ENCODE measurements around the gene PADI1. TPM values are rescaled to one million over a fixed set of nuclear protein-coding genes. Genes with fewer than 3 reads are reported as not detected.

Gene PADI1
- total RNA-seq, 2 experiments from 2014 or later = not detected

DNA sequence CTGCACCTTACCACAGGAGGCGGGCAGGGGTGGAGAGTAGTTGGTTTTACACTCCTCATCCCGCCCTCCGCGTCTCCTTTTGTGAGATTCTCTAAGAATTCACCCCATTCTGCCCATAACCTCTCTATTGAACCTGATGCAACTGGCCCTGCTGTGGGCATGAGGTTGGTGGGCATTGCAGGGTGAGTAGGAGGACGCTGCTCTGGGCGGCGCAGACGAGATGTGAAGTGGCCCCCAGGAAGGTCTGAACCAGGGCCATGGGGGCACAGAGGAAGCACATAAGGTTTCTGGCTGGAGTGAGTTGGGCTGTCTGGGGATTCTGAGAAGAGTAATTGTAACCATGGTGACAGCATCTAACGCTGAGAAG, 8.8 kb downstream of the PADI1 start:
- no peak for ATAC-seq
- TF ChIP-seq, protein P1, sequence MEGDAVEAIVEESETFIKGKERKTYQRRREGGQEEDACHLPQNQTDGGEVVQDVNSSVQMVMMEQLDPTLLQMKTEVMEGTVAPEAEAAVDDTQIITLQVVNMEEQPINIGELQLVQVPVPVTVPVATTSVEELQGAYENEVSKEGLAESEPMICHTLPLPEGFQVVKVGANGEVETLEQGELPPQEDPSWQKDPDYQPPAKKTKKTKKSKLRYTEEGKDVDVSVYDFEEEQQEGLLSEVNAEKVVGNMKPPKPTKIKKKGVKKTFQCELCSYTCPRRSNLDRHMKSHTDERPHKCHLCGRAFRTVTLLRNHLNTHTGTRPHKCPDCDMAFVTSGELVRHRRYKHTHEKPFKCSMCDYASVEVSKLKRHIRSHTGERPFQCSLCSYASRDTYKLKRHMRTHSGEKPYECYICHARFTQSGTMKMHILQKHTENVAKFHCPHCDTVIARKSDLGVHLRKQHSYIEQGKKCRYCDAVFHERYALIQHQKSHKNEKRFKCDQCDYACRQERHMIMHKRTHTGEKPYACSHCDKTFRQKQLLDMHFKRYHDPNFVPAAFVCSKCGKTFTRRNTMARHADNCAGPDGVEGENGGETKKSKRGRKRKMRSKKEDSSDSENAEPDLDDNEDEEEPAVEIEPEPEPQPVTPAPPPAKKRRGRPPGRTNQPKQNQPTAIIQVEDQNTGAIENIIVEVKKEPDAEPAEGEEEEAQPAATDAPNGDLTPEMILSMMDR (IDR thresholded peaks at IDR 0.05) = no peak
- CTCF ChIA-PET = interaction anchor here (1.2 to 1.3 kb wide), 2 partner anchors 14 to 88 kb away, joined by 4 read pairs; no protein-coding TSS in a partner anchor
- H3K4me1 Mint-ChIP-seq (ENCODE audit: low read depth) = peaks cover 34% of the 10 kb centered on the region
- POLR2A ChIA-PET = interaction anchor here (0.5 kb wide), 1 partner anchor 165 kb away, joined by 3 read pairs; no protein-coding TSS in a partner anchor
- H3K36me3 Mint-ChIP-seq (ENCODE audit: low read depth) = no peaks in the 10 kb centered on the region
- intact Hi-C loops (cut with micrococcal nuclease) = no loop called here
- no peaks in the 10 kb centered on the region for H3K9me3 Mint-ChIP-seq
- peaks cover 61% of the 10 kb centered on the region for H3K27me3 Mint-ChIP-seq
- H3K27ac Mint-ChIP-seq = no peak overlapping the region
- H3K4me3 Mint-ChIP-seq = no peak overlapping the region
- no peak for DNase-seq

DNA sequence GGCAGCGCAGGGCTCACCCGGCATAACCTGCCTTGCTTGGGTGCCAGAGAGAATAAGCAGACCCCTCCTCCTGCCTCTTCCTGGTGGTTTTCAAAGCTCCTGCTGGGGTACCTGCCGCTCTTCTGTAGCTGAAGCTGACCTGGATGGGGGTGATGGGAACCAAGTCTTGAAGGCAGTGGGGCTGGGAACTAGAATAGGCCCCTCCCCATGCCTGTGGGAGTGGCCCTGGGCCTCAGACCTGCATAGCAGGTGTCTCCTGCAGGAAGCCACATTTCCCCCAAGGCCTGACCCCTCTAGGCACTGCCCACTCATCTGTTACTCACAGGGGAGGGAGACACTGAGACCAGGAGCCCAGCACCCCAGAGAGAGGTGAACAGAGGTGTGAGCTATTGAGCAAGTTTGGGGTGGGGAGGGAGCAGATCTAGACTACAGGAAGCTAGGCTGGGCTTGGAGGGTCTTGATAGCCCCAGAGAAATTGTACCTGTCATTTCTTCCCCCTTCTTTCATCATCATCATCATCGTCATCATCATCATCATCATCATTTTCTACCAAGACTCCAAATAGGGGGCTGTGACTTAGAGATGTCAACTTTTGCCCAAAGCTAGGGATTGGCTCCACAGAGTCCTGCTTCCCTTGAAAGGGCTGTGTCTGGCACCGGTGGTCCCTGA, 10.1 kb downstream of the PADI1 start:
- CTCF ChIA-PET = interaction anchor here (1.3 to 1.7 kb wide), 2 partner anchors 22 to 89 kb away, joined by 7 to 9 read pairs; no protein-coding TSS in a partner anchor
- ATAC-seq = no peak

DNA sequence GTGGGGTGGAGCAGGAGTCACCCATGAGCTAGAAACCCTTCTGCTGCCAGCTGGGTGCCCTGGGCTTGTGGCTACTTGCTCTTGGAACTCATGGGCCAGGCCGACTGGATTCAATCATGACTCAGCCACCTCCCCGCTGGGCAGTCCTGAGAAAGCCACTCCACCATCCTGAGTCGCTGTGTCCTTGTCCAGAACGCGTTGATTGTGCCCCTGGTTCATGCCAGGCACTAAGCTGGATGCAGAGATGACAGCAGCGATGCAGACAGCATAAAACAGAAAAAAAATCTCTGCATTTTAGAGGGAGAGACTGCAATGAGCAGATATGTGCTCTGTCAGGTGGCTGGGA, 10.6 kb downstream of the PADI1 start:
- intact Hi-C loops (cut with micrococcal nuclease) = no loop called here
- ATAC-seq = no peak
- H3K27ac Mint-ChIP-seq = no peak overlapping the region
- H3K9me3 Mint-ChIP-seq = no peaks in the 10 kb centered on the region
- POLR2A ChIA-PET = no interaction called here
- CTCF ChIA-PET = interaction anchor here (1.3 to 1.7 kb wide), 2 partner anchors 21 to 90 kb away, joined by 7 to 9 read pairs; no protein-coding TSS in a partner anchor
- H3K4me3 Mint-ChIP-seq = no peak overlapping the region
- no peak for DNase-seq
- H3K4me1 Mint-ChIP-seq (ENCODE audit: low read depth) = peaks cover 32% of the 10 kb centered on the region
- H3K36me3 Mint-ChIP-seq (ENCODE audit: low read depth) = no peaks in the 10 kb centered on the region
- TF ChIP-seq, protein P1 (IDR thresholded peaks at IDR 0.05) = no peak
- peaks cover 54% of the 10 kb centered on the region for H3K27me3 Mint-ChIP-seq

More for the DNA sequence above, 10.1 kb downstream of the PADI1 start:
- H3K9me3 Mint-ChIP-seq = no peaks in the 10 kb centered on the region
- H3K4me1 Mint-ChIP-seq (ENCODE audit: low read depth) = peaks cover 32% of the 10 kb centered on the region
- H3K27me3 Mint-ChIP-seq = peaks cover 57% of the 10 kb centered on the region
- no peak for DNase-seq
- H3K4me3 Mint-ChIP-seq = no peak overlapping the region
- intact Hi-C loops (cut with micrococcal nuclease) = no loop called here
- no peak overlapping the region for H3K27ac Mint-ChIP-seq
- TF ChIP-seq, protein P1 (IDR thresholded peaks at IDR 0.05) = no peak
- POLR2A ChIA-PET = no interaction called here
- no peaks in the 10 kb centered on the region for H3K36me3 Mint-ChIP-seq (ENCODE audit: low read depth)

DNA sequence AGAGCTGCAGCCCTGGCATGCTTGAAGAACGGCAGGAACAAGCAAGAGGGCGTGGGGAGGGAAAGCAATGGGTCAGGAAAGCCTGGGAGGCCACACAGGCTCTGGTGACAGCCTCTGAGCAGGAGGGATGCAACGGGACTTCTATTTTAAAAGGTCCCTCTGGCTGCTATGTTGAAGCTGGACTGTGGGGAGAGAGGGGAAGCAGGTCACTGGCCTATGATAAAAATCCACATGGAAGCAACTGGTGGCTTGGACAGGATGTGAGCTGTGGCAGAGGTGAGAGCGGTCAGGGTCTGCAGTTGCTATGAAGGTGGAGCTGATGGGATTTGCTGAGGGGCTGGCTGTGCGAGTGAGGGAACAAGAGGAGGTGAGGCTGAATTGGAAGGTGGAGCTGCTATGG, 11.2 kb downstream of the PADI1 start:
- intact Hi-C loops (cut with micrococcal nuclease) = no loop called here
- DNase-seq (no peak), ATAC-seq (no peak)
- H3K36me3 Mint-ChIP-seq (ENCODE audit: low read depth) = no peaks in the 10 kb centered on the region
- TF ChIP-seq, protein P1 (IDR thresholded peaks at IDR 0.05) = no peak
- ChIA-PET CTCF (interaction anchor here (1.7 kb wide), 1 partner anchor 90 kb away, joined by 7 read pairs; no protein-coding TSS in a partner anchor), POLR2A (no interaction called here)
- H3K27ac Mint-ChIP-seq = no peak overlapping the region
- H3K9me3 Mint-ChIP-seq = no peaks in the 10 kb centered on the region
- H3K4me3 Mint-ChIP-seq = no peak overlapping the region
- H3K27me3 Mint-ChIP-seq = peaks cover 49% of the 10 kb centered on the region
- H3K4me1 Mint-ChIP-seq (ENCODE audit: low read depth) = peaks cover 31% of the 10 kb centered on the region

DNA sequence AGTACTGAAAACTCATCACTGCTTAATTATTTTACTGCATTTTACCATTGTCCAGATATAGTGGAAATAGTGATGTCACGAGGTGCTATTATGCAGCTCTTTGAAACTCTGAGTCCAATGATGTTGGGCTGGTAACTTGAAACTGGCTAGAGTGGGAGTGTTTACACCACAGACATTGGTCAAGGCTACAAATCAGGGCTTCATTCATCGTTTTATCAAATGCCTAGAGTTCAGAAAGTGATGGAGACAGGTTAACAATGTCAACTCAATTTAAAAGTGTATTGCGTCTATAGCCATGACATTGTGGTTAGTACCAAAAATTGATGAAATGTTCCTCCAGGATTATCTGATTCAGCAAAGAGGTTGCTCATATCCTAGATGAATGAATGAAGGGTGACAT, 12.7 kb downstream of the PADI1 start:
- ChIA-PET CTCF (no interaction called here), POLR2A (no interaction called here)
- H3K27ac Mint-ChIP-seq = no peak overlapping the region
- no peak overlapping the region for H3K4me3 Mint-ChIP-seq
- no peak for DNase-seq
- ATAC-seq = no peak
- intact Hi-C loops (cut with micrococcal nuclease) = no loop called here
- peaks cover 19% of the 10 kb centered on the region for H3K4me1 Mint-ChIP-seq (ENCODE audit: low read depth)
- no peaks in the 10 kb centered on the region for H3K9me3 Mint-ChIP-seq
- H3K27me3 Mint-ChIP-seq = peaks cover 42% of the 10 kb centered on the region
- TF ChIP-seq, protein P1 (IDR thresholded peaks at IDR 0.05) = no peak
- H3K36me3 Mint-ChIP-seq (ENCODE audit: low read depth) = no peaks in the 10 kb centered on the region

All from activated CD8-positive, alpha-beta T cell treated with anti-CD3 and anti-CD28 coated beads for 36 hours (primary cell).